Adipocyte (in vitro differentiated cells): ENCODE measurements around the gene CMIP.
"Not testable (repeated sequence)": the region's sequence is repeated elsewhere in the genome, so short reads cannot be mapped to it uniquely, and the experiment has no call there.

Experiments
- DNase-seq: peaks from one replicate; pipeline ENCODE4 v3.0.0-alpha.2; 2015; ENCODE audit warnings: low read depth
- H3K27me3 ChIP-seq: replicated peaks from 2 replicates; pipeline ENCODE4 v1.7.0; 2013; ENCODE audit warnings: mild to moderate bottlenecking, low read length, moderate library complexity; ENCODE audit not compliant: control insufficient read depth, insufficient read depth
- H3K36me3 ChIP-seq: 2 replicates; pipeline ENCODE4 v1.7.0; 2013; ENCODE audit warnings: low read length, mild to moderate bottlenecking, moderate library complexity; ENCODE audit not compliant: control insufficient read depth, insufficient read depth, severe bottlenecking
- H3K4me1 ChIP-seq: 2 replicates; pipeline ENCODE4 v1.7.0; 2013; ENCODE audit warnings: mild to moderate bottlenecking, low read length, moderate library complexity; ENCODE audit not compliant: control insufficient read depth, insufficient read depth
- H3K4me3 ChIP-seq: 2 replicates; pipeline ENCODE4 v1.7.0; 2013; ENCODE audit warnings: mild to moderate bottlenecking, low read length, moderate library complexity
- H3K9ac ChIP-seq: 2 replicates; pipeline ENCODE4 v1.7.0; 2013; ENCODE audit warnings: mild to moderate bottlenecking, low read length, moderate library complexity
- H3K9me3 ChIP-seq: 2 replicates; pipeline ENCODE4 v1.7.0; 2013; ENCODE audit warnings: mild to moderate bottlenecking, low read length, moderate library complexity; ENCODE audit not compliant: control insufficient read depth

CMIP gene

GRCh38 chr16:81518439-81518757 lies 73.8 kb downstream of the CMIP start:
- H3K27me3 ChIP-seq, result no peaks in the 10 kb centered on the region
- H3K4me3 ChIP-seq, result no peak overlapping the region
- no peaks in the 10 kb centered on the region for H3K36me3 ChIP-seq
- no peak overlapping the region for H3K9ac ChIP-seq
- H3K9me3 ChIP-seq, result no peaks in the 10 kb centered on the region
- no peak for DNase-seq
- peaks cover 37% of the 10 kb centered on the region for H3K4me1 ChIP-seq

GRCh38 chr16:81519301-81520150 lies 74.9 kb downstream of the CMIP start:
- no peak overlapping the region for H3K9ac ChIP-seq
- no peaks in the 10 kb centered on the region for H3K9me3 ChIP-seq
- no peak overlapping the region for H3K4me3 ChIP-seq
- H3K4me1 ChIP-seq, result peaks cover 32% of the 10 kb centered on the region
- H3K36me3 ChIP-seq, result no peaks in the 10 kb centered on the region
- H3K27me3 ChIP-seq, result no peaks in the 10 kb centered on the region
- peak; percentile 41 for DNase-seq

GRCh38 chr16:81520151-81520470 lies 75.5 kb downstream of the CMIP start:
- Histone ChIP-seq H3K36me3 (no peaks in the 10 kb centered on the region), H3K4me3 (no peak overlapping the region), H3K4me1 (peaks cover 30% of the 10 kb centered on the region), H3K9me3 (no peaks in the 10 kb centered on the region), H3K9ac (no peak overlapping the region), H3K27me3 (no peaks in the 10 kb centered on the region)
- no peak for DNase-seq

GRCh38 chr16:81520560-81521135 lies 76.0 kb downstream of the CMIP start:
- Histone ChIP-seq H3K27me3 (no peaks in the 10 kb centered on the region), H3K4me1 (peaks cover 30% of the 10 kb centered on the region), H3K36me3 (no peaks in the 10 kb centered on the region), H3K9ac (no peak overlapping the region), H3K9me3 (no peaks in the 10 kb centered on the region), H3K4me3 (no peak overlapping the region)
- DNase-seq, result no peak

- Histone ChIP-seq H3K27me3 (no peaks in the 10 kb centered on the region), H3K4me1 (peaks cover 31% of the 10 kb centered on the region), H3K4me3 (no peak overlapping the region), H3K9me3 (no peaks in the 10 kb centered on the region), H3K9ac (no peak overlapping the region), H3K36me3 (no peaks in the 10 kb centered on the region)
- no peak for DNase-seq
Measured at GRCh38 chr16:81521141-81521626, 76.6 kb downstream of the CMIP start.

- no peaks in the 10 kb centered on the region for H3K36me3 ChIP-seq
- H3K9me3 ChIP-seq, result no peaks in the 10 kb centered on the region
Measured at GRCh38 chr16:81522108-81522701, 77.6 kb downstream of the CMIP start.

GRCh38 chr16:81522851-81523250 lies 78.2 kb downstream of the CMIP start:
- not testable (repeated sequence) for H3K4me3 ChIP-seq, H3K36me3 ChIP-seq, DNase-seq, H3K27me3 ChIP-seq, H3K9ac ChIP-seq, H3K9me3 ChIP-seq
- H3K4me1 ChIP-seq, result peaks cover 35% of the 10 kb centered on the region

More at GRCh38 chr16:81522108-81522701, 77.6 kb downstream of the CMIP start:
- DNase-seq, result no peak
- Histone ChIP-seq H3K27me3 (no peaks in the 10 kb centered on the region), H3K9ac (no peak overlapping the region), H3K4me1 (peaks cover 35% of the 10 kb centered on the region), H3K4me3 (no peak overlapping the region)

- peak; percentile 16 for DNase-seq
- H3K4me1 ChIP-seq, result peaks cover 29% of the 10 kb centered on the region
- no peak overlapping the region for H3K4me3 ChIP-seq
- H3K9ac ChIP-seq, result no peak overlapping the region
- H3K36me3 ChIP-seq, result no peaks in the 10 kb centered on the region
- no peaks in the 10 kb centered on the region for H3K9me3 ChIP-seq
- no peaks in the 10 kb centered on the region for H3K27me3 ChIP-seq
Measured at GRCh38 chr16:81523387-81524115, 78.9 kb downstream of the CMIP start.

- Histone ChIP-seq H3K4me1 (peaks cover 29% of the 10 kb centered on the region), H3K27me3 (no peaks in the 10 kb centered on the region), H3K36me3 (no peaks in the 10 kb centered on the region), H3K4me3 (no peak overlapping the region), H3K9ac (no peak overlapping the region), H3K9me3 (no peaks in the 10 kb centered on the region)
- no peak for DNase-seq
Measured at GRCh38 chr16:81524382-81524781, 79.8 kb downstream of the CMIP start.

- H3K9me3 ChIP-seq, H3K36me3 ChIP-seq, DNase-seq, H3K27me3 ChIP-seq, H3K9ac ChIP-seq, H3K4me3 ChIP-seq: not testable (repeated sequence)
- peaks cover 29% of the 10 kb centered on the region for H3K4me1 ChIP-seq
Measured at GRCh38 chr16:81524885-81525284, 80.3 kb downstream of the CMIP start.

GRCh38 chr16:81526199-81526598 lies 81.6 kb downstream of the CMIP start:
- Histone ChIP-seq H3K36me3 (no peaks in the 10 kb centered on the region), H3K9ac (peak overlapping the region; percentile 76), H3K27me3 (no peaks in the 10 kb centered on the region), H3K4me3 (no peak overlapping the region), H3K9me3 (no peaks in the 10 kb centered on the region), H3K4me1 (peaks cover 29% of the 10 kb centered on the region)
- DNase-seq, result no peak
